Measurements from ENCODE around the gene STIMATE. TPM values are rescaled to one million over a fixed set of nuclear protein-coding genes. Genes with fewer than 3 reads are reported as not detected.
A peak's percentile ranks its signal among the peaks of the same experiment; 100 is the strongest.

Gene STIMATE
- total RNA-seq: 25.3 TPM

- peak; percentile 85 for DNase-seq (ENCODE audit: low spot score)
Observed at GRCh38 chr3:52897130-52898122, at the start of gene STIMATE. TSS of gene STIMATE (minus strand) at chr3:52897548. CDS start at chr3:52897450, 98 bp downstream.

GRCh38 chr3:52939600-52939999, 42.3 kb upstream of the STIMATE start:
- DNase-seq (ENCODE audit: low spot score): no peak

GRCh38 chr3:52934630-52935530, 37.5 kb upstream of the STIMATE start:
- DNase-seq (ENCODE audit: low spot score): peak; percentile 32

- DNase-seq (ENCODE audit: low spot score): no peak
Observed at GRCh38 chr3:52931889-52932288, 34.5 kb upstream of the STIMATE start.

- no peak for DNase-seq (ENCODE audit: low spot score)
Observed at GRCh38 chr3:52931328-52931727, 34.0 kb upstream of the STIMATE start.

- no peak for DNase-seq (ENCODE audit: low spot score)
Observed at GRCh38 chr3:52930748-52931147, 33.4 kb upstream of the STIMATE start.

- no peak for DNase-seq (ENCODE audit: low spot score)
Observed at GRCh38 chr3:52926554-52926953, 29.2 kb upstream of the STIMATE start.

GRCh38 chr3:52925405-52926313, 28.3 kb upstream of the STIMATE start:
- no peak for DNase-seq (ENCODE audit: low spot score)

- DNase-seq (ENCODE audit: low spot score): no peak
Observed at GRCh38 chr3:52923963-52924362, 26.6 kb upstream of the STIMATE start.

GRCh38 chr3:52920841-52921240, 23.5 kb upstream of the STIMATE start:
- no peak for DNase-seq (ENCODE audit: low spot score)

- no peak for DNase-seq (ENCODE audit: low spot score)
Observed at GRCh38 chr3:52917044-52917443, 19.7 kb upstream of the STIMATE start.

GRCh38 chr3:52915294-52915693, 17.9 kb upstream of the STIMATE start:
- DNase-seq (ENCODE audit: low spot score): no peak

- no peak for DNase-seq (ENCODE audit: low spot score)
Observed at GRCh38 chr3:52912885-52913731, 15.8 kb upstream of the STIMATE start.

- DNase-seq (ENCODE audit: low spot score): no peak
Observed at GRCh38 chr3:52910823-52911222, 13.5 kb upstream of the STIMATE start.

- DNase-seq (ENCODE audit: low spot score): no peak
Observed at GRCh38 chr3:52907497-52907896, 10.1 kb upstream of the STIMATE start.

- DNase-seq (ENCODE audit: low spot score): no peak
Observed at GRCh38 chr3:52904552-52904951, 7.2 kb upstream of the STIMATE start.

- no peak for DNase-seq (ENCODE audit: low spot score)
Observed at GRCh38 chr3:52904000-52904399, 6.7 kb upstream of the STIMATE start.

GRCh38 chr3:52896613-52897012, 735 bp downstream of the STIMATE start:
- DNase-seq (ENCODE audit: low spot score): no peak

- DNase-seq (ENCODE audit: low spot score): no peak
Observed at GRCh38 chr3:52896151-52896550, 1.2 kb downstream of the STIMATE start.

- DNase-seq (ENCODE audit: low spot score): no peak
Observed at GRCh38 chr3:52895418-52895817, 1.9 kb downstream of the STIMATE start.
